GM12872 (cell line): ENCODE data around the gene NPAS3.

Experiments
- TF ChIP-seq, protein P1 (sequence below): IDR thresholded peaks from 3 replicates; pipeline ENCODE4 v1.5.1; 2011; ENCODE audit warnings: low read depth, mild to moderate bottlenecking, low read length, moderate library complexity; ENCODE audit not compliant: insufficient read depth

NPAS3 gene

DNA sequence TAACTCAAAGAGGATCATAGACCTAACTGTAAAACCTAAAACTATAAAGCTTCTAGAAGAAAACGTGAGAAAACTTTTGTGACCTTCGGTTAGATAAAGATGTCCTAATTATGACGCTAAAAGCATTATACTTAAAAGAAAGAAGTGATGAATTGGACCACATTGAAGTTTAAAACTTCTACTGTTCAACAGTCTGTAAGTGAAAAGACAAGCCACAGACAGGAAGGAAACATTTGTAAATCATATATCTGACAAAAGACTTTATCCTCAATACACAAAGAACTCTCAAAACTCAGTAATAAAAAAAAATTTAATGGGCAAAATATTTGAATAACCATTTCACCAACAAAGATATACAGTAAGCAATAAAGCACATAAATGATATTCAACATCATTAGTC is 667.9 kb downstream of the NPAS3 start:
- TF ChIP-seq, protein P1, sequence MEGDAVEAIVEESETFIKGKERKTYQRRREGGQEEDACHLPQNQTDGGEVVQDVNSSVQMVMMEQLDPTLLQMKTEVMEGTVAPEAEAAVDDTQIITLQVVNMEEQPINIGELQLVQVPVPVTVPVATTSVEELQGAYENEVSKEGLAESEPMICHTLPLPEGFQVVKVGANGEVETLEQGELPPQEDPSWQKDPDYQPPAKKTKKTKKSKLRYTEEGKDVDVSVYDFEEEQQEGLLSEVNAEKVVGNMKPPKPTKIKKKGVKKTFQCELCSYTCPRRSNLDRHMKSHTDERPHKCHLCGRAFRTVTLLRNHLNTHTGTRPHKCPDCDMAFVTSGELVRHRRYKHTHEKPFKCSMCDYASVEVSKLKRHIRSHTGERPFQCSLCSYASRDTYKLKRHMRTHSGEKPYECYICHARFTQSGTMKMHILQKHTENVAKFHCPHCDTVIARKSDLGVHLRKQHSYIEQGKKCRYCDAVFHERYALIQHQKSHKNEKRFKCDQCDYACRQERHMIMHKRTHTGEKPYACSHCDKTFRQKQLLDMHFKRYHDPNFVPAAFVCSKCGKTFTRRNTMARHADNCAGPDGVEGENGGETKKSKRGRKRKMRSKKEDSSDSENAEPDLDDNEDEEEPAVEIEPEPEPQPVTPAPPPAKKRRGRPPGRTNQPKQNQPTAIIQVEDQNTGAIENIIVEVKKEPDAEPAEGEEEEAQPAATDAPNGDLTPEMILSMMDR, result no peak

DNA sequence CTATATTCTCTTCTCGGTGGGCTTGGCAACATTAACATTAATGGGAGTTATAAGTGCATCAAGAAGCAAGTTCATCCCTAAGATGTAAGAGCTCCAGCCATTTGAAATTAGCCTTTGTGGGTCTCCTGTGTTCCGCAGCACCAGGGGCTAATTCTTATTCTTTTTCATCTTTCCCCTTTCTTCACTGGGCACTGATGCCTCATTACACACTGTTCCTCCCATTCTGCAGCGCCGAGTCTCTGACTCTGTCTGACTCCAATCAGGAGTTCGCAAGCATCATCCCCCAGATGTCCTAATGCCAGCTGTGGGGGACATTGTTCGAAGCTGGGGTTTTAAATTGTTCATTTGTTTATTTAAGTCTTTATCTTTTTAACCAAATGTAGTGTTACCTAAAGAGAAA is 670.9 kb downstream of the NPAS3 start:
- TF ChIP-seq, protein P1, result no peak

DNA sequence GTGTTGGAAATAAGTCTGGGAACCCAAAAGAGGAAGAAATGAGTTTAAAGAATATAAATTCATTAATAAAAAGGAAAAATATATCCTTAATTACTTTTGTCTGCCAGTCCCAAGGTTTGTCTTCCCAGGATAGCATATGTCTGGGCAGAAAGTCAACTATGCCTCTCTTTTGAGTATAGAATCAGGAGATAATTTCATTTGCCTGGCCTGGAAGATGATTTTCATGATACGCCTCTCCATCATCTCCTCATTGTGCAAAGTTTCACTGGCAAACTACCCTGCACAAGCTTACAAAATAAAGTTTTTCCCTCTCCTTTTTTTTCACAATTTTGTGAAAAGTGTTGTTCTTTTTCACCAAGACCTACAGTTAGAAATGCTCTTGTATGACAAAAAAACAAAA is 671.4 kb downstream of the NPAS3 start:
- TF ChIP-seq, protein P1, result no peak

DNA sequence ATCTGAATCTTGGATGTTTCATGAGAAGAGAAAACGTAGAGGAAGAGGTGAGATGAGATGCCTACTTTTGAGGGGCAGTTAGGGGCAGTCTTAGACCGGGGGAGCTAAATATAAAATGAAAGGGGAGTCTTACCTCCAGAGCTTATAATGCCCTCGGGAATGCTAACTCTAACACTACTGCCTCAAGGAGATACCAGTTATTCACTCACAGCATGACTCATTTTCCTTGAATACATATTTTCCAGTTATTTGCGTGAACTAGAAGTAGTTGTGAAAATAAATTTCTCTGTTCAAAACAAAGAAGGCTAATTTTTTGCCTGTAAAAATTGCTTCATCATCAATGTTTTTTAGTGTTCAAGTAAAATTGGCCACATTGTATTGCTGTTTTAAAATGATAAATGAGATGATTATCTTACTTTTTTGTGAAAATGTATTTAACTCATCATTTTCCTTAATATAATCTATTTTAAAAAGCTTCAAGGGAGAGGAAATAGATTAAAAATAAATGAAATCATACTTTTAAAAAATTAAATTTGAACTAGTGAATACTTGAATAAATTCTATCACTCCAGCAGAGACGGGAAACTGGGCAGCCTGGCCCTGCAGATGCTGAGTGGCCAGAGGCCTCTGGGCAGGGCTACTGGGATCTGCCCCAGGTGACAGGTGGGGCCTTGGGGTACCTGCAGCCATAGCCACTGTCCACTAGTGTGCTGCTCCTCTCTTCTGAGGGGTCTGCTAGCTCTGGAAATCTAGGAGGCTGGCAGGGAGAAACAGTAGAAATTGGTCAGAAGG is 672.9 kb downstream of the NPAS3 start:
- TF ChIP-seq, protein P1, result no peak

DNA sequence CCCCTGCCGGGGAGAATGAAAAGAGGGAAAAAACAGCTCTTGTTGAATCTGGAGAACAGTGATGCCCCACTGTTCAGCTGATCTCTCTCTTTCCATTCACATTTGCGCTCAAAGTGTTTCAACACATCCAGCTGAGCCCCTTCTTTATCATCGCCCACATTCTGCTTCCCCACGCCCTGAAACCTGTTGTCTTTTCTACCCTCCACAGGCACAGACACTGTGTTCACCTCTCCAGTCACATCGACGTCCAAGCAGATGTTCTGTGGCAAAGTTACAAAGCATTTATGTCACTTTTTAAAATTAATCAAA is 673.5 kb downstream of the NPAS3 start:
- TF ChIP-seq, protein P1, result no peak

DNA sequence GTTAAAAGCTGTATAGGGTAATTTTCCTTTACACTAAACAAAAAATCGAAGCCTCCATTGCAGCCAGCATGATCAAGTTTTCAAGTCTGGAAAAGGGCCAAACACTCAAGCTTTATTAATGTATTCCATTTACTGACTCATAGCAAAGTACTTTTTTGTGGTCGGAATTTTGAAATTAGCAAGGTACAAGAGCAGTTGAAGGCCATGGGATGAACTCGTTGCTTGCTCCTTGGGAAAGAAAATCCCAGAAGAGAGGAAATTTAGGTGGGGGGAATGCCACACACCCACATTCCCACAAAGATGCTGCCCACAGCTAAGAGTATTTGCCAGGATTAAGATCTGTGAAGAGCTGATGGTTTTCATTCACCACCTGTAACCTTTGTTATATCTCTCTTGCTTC is 678.5 kb downstream of the NPAS3 start:
- TF ChIP-seq, protein P1, result no peak

DNA sequence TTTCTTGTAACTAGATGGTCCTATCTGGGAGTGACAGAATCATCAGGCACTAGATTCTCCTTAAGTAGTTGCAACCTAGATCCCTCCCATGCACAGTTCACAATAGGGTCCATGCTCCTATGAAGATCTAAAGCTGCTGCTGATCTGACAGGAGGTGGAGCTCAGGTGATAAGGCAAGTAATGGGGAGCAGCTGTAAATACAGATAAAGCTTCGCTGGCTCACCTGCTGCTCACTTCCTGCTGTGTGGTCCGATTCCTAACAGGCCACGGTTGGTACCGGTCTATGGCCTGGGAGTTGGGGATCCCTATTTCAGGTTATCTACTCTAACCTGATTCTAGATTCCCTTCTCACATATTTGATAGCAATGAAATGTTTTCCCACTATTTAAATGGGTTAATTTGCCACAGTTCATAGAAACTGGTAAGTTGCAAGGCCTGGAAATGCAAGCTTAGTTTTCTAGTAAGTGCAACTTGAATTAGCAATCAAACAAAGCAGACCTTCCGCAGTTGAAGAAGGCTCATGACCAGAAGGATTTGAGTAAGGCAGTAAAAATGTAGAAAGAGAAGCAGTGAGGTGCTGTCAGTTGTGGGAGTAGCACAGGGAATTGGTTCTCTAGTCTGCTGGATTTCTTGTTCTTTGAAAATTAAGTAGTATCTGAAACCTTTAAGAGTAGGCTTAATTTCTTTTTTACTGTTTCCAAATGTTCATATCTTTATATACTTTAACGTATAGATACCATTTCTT is 679.9 kb downstream of the NPAS3 start:
- TF ChIP-seq, protein P1, result no peak
